ENCODE data around the gene TBC1D3E.
"Not testable (repeated sequence)": the region's sequence is repeated elsewhere in the genome, so short reads cannot be mapped to it uniquely, and the experiment has no call there.

The TBC1D3E gene

GRCh38 chr17:38127651-38128050 is at the start of gene TBC1D3E:
TBC1D3E (plus strand) TSS chr17:38127951; CDS start chr17:38129496, 1,545 bp downstream.
- not testable (repeated sequence) for DNase-seq

- not testable (repeated sequence) for DNase-seq
Observed at GRCh38 chr17:38087344-38087743, 40.4 kb upstream of the TBC1D3E start.

- not testable (repeated sequence) for DNase-seq
Observed at GRCh38 chr17:38088120-38088519, 39.6 kb upstream of the TBC1D3E start.

- DNase-seq = not testable (repeated sequence)
Observed at GRCh38 chr17:38094059-38094694, 33.6 kb upstream of the TBC1D3E start.

GRCh38 chr17:38099262-38099661 is 28.5 kb upstream of the TBC1D3E start:
- DNase-seq = not testable (repeated sequence)

- DNase-seq = not testable (repeated sequence)
Observed at GRCh38 chr17:38119829-38120228, 7.9 kb upstream of the TBC1D3E start.

GRCh38 chr17:38134860-38135259 is 7.1 kb downstream of the TBC1D3E start:
- not testable (repeated sequence) for DNase-seq

All from HCEC 1CT (cell line).